Glutamatergic neuron (in vitro differentiated cells): ENCODE data around the gene POLR1A. TPM values are rescaled to one million over a fixed set of nuclear protein-coding genes. Genes with fewer than 3 reads are reported as not detected.
A peak's percentile ranks its signal among the peaks of the same experiment; 100 is the strongest.

ENCODE experiments used
- DNase-seq: peaks from one replicate; pipeline ENCODE4 v3.0.0; 2022
- H3K27ac Mint-ChIP-seq: one replicate; pipeline ENCODE4 v1.8.0; 2020; ENCODE audit warnings: mild to moderate bottlenecking, mixed read lengths, inconsistent platforms; ENCODE audit not compliant: unreplicated experiment
- H3K27me3 Mint-ChIP-seq: one replicate; pipeline ENCODE4 v1.8.0; 2020; ENCODE audit warnings: mild to moderate bottlenecking, moderate library complexity, mixed read lengths, inconsistent platforms; ENCODE audit not compliant: unreplicated experiment
- H3K36me3 Mint-ChIP-seq: one replicate; pipeline ENCODE4 v1.8.0; 2020; ENCODE audit warnings: mild to moderate bottlenecking, mixed read lengths, inconsistent platforms; ENCODE audit not compliant: unreplicated experiment
- H3K4me1 Mint-ChIP-seq: one replicate; pipeline ENCODE4 v1.8.0; 2020; ENCODE audit warnings: mild to moderate bottlenecking, low read depth, mixed read lengths, inconsistent platforms; ENCODE audit not compliant: unreplicated experiment
- H3K4me3 Mint-ChIP-seq: one replicate; pipeline ENCODE4 v1.8.0; 2020; ENCODE audit warnings: mild to moderate bottlenecking, mixed read lengths, inconsistent platforms; ENCODE audit not compliant: unreplicated experiment
- H3K9me3 Mint-ChIP-seq: one replicate; pipeline ENCODE4 v1.8.0; 2020; ENCODE audit warnings: mild to moderate bottlenecking, moderate library complexity, mixed read lengths, inconsistent platforms; ENCODE audit not compliant: unreplicated experiment
- CTCF ChIP-seq: fragments of 200-600 bp; sonication (generic); IDR thresholded peaks from one replicate; pipeline ENCODE4 v1.5.0; 2021; ENCODE audit not compliant: partially characterized antibody, unreplicated experiment
- total RNA-seq: library from RNA; stranded (reverse); fragmentation: NEBNext Ultra II Directional; extraction: Animal tissue kit (Norgen Biotek cat#: 25700); gene quantifications from one replicate; pipeline ENCODE4 v1.2.1, GENCODE V29; 2021; ENCODE audit not compliant: unreplicated experiment

The POLR1A gene
- total RNA-seq, 1 donor from 2014 or later = 34.7 TPM

- Mint-ChIP-seq H3K4me3 (peak overlapping the region; percentile 46), H3K36me3 (peaks cover 4% of the 10 kb centered on the region), H3K27ac (peak overlapping the region; percentile 96)
Observed at GRCh38 chr2:86036669-86037138, 69.0 kb downstream of the POLR1A start.

GRCh38 chr2:86035883-86036668 lies 69.6 kb downstream of the POLR1A start:
- peak; percentile 56 for DNase-seq
- H3K9me3 Mint-ChIP-seq = peaks cover 6% of the 10 kb centered on the region
- H3K4me1 Mint-ChIP-seq = peaks cover 29% of the 10 kb centered on the region
- H3K4me3 Mint-ChIP-seq = peak overlapping the region; percentile 52
- peak; percentile 17 for TF ChIP-seq CTCF
- peaks cover 4% of the 10 kb centered on the region for H3K36me3 Mint-ChIP-seq
- peaks cover 11% of the 10 kb centered on the region for H3K27me3 Mint-ChIP-seq
- peak overlapping the region; percentile 96 for H3K27ac Mint-ChIP-seq

More at GRCh38 chr2:86036669-86037138, 69.0 kb downstream of the POLR1A start:
- Mint-ChIP-seq H3K4me1 (peaks cover 29% of the 10 kb centered on the region), H3K27me3 (peaks cover 15% of the 10 kb centered on the region), H3K9me3 (peaks cover 6% of the 10 kb centered on the region)
- DNase-seq = no peak
- TF ChIP-seq CTCF = no peak

DNA sequence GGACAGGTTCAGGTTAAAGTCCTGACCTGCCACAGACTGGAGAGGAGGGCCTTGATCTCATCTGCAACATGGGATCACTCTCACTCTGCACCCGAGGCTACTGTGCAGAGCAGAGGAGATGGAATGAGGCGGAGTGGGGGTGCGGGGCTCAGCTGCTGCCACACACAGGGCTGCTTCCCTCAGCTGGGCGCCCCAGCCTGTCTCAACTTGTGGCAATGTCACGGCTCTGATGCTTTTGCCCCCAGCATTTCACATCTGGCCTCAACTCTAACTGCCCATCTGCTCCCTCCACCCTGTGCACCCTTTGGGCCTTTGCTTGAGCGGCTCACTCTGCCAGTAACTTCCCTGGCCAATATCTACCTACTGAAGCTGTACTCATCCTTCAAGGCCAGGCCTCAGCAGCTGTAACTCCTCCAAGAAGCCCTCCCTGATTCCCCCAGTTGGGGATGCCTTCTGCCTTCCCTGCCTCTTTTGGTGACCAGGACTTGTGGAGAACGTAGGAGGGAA lies 70.3 kb downstream of the POLR1A start:
- H3K36me3 Mint-ChIP-seq = no peaks in the 10 kb centered on the region
- no peak for DNase-seq
- H3K4me1 Mint-ChIP-seq = peaks cover 29% of the 10 kb centered on the region
- H3K9me3 Mint-ChIP-seq = peaks cover 6% of the 10 kb centered on the region
- H3K27me3 Mint-ChIP-seq = peaks cover 7% of the 10 kb centered on the region
- peak overlapping the region; percentile 96 for H3K27ac Mint-ChIP-seq
- TF ChIP-seq CTCF = no peak
- no peak overlapping the region for H3K4me3 Mint-ChIP-seq

- TF ChIP-seq CTCF = no peak
- Mint-ChIP-seq H3K4me1 (peaks cover 29% of the 10 kb centered on the region), H3K36me3 (no peaks in the 10 kb centered on the region), H3K27ac (no peak overlapping the region), H3K4me3 (no peak overlapping the region), H3K27me3 (peaks cover 7% of the 10 kb centered on the region), H3K9me3 (peaks cover 6% of the 10 kb centered on the region)
- DNase-seq = no peak
Observed at GRCh38 chr2:86033751-86034692, 71.7 kb downstream of the POLR1A start.
